ENCODE measurements around the gene ATXN7L3.

The ATXN7L3 gene

GRCh38 chr17:44218344-44219107 is 18.8 kb upstream of the ATXN7L3 start:
- peak; percentile 98 for DNase-seq

GRCh38 chr17:44217738-44218343 is 18.2 kb upstream of the ATXN7L3 start:
- DNase-seq: no peak

GRCh38 chr17:44216694-44217093 is 17.0 kb upstream of the ATXN7L3 start:
- DNase-seq: no peak

- no peak for DNase-seq
These were observed 16.5 kb upstream of the ATXN7L3 start for GRCh38 chr17:44216173-44216572.

- no peak for DNase-seq
These were observed 15.2 kb upstream of the ATXN7L3 start for GRCh38 chr17:44214896-44215295.

- DNase-seq: no peak
These were observed 14.5 kb upstream of the ATXN7L3 start for GRCh38 chr17:44214230-44214494.

DNA sequence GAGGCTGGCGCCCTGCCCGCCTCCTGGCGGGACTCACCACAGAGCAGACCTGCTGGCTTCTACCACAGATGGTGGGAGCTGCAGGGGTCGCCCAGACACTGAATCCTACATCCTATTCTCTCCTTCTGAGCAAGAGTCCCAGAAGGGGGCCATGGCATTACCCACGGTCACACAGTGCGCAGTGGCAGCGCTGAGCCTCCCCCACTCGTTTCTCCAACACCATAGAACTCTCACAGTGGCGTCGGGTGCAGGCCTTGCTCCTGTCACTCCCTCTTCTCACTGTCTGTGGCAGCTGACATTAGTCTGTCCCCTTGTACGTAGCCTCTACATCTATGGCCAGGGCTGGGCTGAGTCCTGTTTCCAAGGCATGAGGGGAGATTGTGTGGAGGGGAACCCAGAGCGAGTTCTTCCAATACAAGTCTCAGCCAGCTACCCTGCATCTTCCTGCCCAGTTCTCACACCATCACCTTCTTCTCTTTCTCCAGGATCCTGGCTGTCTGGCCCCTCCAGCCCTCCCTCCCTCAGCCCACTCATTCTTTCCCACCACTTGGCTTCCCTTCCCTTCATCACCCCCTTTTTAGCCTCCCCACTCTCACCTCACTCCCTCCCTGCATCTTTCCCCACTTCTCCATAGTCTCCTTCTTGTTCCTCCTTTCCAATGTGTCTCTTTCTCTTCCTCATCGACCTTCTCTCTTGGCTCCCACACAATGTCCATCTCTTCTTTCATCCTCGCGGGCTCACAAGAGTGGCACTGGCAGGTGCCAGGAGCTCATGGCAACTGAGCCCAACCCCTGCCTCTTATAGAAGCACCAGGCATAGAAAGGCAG is 13.9 kb upstream of the ATXN7L3 start:
- no peak for DNase-seq

DNA sequence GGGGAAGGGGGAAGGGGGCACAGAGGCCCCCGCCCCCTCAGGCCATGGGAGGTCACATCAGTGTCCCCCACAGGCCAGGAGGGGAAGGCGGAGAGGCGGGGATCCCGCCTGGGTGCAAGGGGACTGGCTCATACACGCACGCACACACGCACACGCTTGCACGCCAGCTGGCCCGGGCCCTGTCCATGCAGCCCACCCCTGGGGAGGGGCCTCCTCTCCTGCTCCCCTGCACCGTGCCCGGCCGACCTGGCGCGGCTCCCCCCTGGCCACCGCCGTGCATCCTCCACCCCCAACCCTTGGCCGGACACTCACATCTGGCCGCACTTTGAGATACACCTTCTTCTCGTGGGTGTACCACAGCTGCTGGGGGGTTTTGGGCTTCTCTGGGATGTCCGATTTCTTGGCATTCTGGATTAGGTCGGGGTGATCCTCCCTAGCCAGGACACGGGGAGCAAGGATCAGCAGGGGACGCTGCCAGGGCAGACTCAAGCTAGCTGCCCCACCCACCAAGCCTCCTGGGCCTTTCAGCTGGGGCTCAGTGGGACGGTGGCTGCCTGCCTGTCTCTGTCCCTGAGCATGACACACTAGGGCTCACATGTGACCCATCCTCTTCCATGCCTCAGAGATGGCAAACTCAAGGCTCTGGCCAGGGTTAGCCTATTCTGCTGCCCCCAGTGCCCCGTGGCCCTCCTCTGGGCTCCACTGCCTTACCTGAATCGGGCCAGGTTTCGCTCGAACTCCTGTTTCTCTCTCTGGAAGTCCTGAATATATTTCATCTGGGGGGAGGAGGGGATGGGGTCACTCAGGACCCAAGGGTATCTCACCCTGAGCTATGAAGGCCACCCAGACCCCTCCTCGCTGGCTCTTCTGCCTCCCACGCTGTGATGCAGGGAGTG is 13.1 kb upstream of the ATXN7L3 start:
- DNase-seq: no peak

DNA sequence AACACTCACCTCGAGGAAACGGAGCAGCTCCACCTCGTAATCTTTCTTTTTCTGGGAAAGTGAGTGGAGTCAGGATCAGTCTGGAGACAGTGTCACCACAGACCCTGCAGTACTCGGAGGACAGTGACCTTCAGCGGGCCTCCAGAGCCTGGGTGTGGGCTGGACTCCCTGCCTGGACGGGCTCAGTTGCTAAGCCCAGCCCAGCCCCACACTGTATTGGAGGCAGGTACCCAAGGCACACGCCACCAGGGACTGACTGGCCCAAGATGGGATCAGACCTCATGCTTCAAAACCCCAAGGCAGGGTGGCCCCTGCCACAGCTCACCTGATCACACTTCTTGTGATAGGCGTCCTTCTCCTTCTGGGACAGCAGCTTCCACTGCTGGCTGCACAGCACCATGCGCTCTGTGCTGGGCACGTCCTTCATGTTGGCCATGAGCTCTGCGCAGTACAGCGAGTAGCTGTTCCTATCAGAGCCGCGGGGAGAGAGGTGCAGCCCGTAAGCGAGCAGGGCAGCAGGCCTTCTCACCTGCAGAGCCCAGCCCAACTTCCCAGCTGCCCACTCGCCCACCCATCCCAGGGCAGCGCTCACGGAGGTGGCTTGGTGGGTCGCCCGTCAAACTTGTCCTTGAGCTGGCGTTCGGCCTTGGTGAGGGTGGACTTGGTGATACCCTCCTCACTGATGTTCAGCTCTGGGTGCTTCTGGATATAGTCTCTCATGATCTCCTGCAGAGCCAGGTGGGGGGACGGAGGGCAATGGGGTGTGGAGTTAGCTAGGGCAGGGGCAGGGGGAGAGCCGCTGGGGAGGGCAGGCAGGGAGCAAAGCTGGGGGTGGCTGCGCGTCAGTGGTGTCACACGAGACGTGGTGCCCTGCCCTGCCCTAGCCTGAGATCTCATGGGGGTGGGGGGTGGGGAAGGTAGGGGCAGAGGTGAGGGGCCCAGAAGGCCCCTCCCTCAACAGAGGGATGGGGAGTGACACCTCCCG is 11.9 kb upstream of the ATXN7L3 start:
- peak; percentile 43 for DNase-seq

GRCh38 chr17:44210342-44211192 is 10.9 kb upstream of the ATXN7L3 start:
- peak; percentile 97 for DNase-seq

GRCh38 chr17:44209786-44210341 is 10.2 kb upstream of the ATXN7L3 start:
- DNase-seq: no peak

DNA sequence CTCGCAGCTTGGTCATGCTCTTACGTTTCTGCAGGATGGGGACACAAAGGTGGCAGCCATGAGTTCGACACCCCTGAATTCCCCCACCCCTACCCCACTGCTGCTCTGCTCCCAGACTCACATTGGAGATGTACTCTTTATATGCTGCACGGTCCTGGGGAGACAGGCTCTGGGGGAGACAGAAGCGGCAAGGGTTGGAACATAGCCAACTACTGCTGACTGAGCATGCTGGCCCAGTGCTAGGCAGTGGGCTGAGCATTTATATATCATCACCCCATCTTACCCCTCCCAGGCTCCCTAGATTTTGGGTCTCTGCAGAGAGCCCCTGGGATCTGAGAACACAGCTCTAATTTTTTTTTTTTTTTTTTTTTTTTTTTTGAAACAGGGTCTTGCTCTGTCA is 8.1 kb upstream of the ATXN7L3 start:
- no peak for DNase-seq

DNA sequence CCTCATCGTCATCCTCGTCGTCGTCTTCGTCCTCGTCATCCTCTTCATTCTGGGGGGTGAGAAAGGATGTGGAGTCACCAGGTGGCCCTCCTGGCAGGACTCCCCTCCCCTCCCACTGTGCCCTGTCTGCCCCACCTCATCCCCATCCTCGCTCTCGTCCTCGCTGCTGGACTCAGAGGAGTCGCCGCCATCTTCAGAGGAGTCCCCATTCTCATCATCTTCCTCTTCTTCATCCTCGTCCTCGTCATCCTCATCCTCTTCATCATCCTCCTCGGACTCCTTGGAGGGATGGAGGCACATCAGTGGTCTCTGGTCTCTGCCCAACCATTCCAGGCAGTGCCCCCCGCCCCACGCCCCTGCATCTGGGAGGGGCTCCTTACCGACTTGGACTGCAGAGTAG is 7.6 kb upstream of the ATXN7L3 start:
- no peak for DNase-seq

- DNase-seq: no peak
These were observed 7.1 kb upstream of the ATXN7L3 start for GRCh38 chr17:44206825-44207155.

GRCh38 chr17:44205962-44206824 is 6.5 kb upstream of the ATXN7L3 start:
- peak; percentile 33 for DNase-seq

DNA sequence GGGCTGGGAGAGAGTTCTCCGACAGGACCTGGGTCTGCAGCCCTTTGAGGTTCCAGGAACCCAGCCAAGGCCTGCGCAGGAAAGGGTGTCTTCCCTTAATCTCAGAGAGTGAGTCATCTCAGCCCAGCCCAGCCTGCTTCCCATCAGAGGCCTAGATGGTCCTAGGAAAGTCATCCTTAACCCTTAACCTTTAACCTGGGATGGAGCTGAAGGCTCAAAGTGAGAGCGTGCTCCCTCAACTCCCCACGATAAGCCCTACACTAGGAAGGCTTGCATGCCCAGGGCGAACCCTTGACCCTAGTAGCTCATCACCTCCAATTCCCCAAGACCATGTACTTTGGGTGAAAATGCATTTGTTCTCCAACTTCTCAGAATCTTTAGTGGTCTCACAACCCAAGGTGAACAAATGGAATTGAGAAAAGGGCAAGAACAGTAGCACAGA is 4.8 kb upstream of the ATXN7L3 start:
- DNase-seq: no peak

- DNase-seq: peak; percentile 77
These were observed 4.2 kb upstream of the ATXN7L3 start for GRCh38 chr17:44203731-44204440.

DNA sequence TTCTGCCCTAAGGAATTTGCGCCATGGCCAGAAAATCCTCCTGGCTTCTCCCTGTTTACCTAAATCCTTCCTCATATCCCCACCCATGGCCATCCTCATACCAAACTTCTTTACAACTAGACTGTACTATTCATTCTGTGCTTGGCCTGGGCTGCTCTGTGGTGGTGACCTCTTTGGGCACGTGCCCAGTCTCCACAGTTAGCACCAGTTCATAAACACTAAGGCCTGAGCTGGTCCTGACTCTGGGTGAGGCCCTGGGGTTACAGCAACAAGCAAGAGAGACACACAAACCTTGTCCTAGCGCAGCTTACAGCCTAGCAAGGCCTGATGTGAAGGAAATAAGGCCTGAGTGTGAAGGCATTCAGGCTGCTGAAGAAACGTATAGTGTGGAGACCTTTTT is 3.1 kb upstream of the ATXN7L3 start:
- DNase-seq: no peak

Data from DMS53 (cell line).